Vagina (tissue), 2 donors: ENCODE data around the gene SEC31B. TPM values are rescaled to one million over a fixed set of nuclear protein-coding genes. Genes with fewer than 3 reads are reported as not detected.

Source experiments
- DNase-seq, 2 donors: peaks; one replicate each; pipeline ENCODE4 v3.0.0-alpha.2; 2017; ENCODE audit errors: extremely low spot score in 2 of 2
- H3K27ac ChIP-seq: fragments of 200-600 bp; sonication (generic); one replicate; pipeline ENCODE4 v1.5.1; 2019
- H3K27me3 ChIP-seq: fragments of 200-600 bp; sonication (generic); one replicate; pipeline ENCODE4 v1.5.1; 2019
- H3K36me3 ChIP-seq, 2 donors: fragments of 200-600 bp; sonication (generic); one replicate each; pipeline ENCODE4 v1.5.1; 2017 to 2019
- H3K4me1 ChIP-seq: fragments of 200-600 bp; sonication (generic); one replicate; pipeline ENCODE4 v1.5.1; 2019
- H3K4me3 ChIP-seq, 2 donors: fragments of 200-600 bp; sonication (generic); 1 replicate in 1 of 2; 2 replicates in 1 of 2; pipeline ENCODE4 v1.5.1; 2016 to 2019
- H3K9me3 ChIP-seq: fragments of 200-600 bp; sonication (generic); one replicate; pipeline ENCODE4 v1.5.1; 2019
- POLR2A ChIP-seq, 2 donors: fragments of 450-650 bp; IDR thresholded peaks; one replicate each; pipeline ENCODE4 v1.6.1; 2017; ENCODE audit warnings: antibody characterized with exemption in 2 of 2, mild to moderate bottlenecking in 2 of 2, moderate library complexity in 2 of 2
- POLR2AphosphoS5 ChIP-seq, 2 donors: sonication (generic); formaldehyde crosslinking; IDR thresholded peaks; one replicate each; pipeline ENCODE4 v1.9.0; 2017; ENCODE audit warnings: antibody characterized with exemption in 2 of 2, mild to moderate bottlenecking in 2 of 2, low read depth in 1 of 2; ENCODE audit not compliant: insufficient read depth in 1 of 2
- intact Hi-C: fragments of 100-400 bp; cut with DNase I; formaldehyde crosslinking; loops from one replicate; pipeline ENCODE4 v1.15.1; 2023
- total RNA-seq: library from RNA; depleted of rRNA; stranded (reverse); fragments of >200 nt; gene quantifications from one replicate; pipeline ENCODE4 v1.2.3, GENCODE V29; 2016
- TF ChIP-seq, protein P1 (sequence below), 3 experiments: fragments of 450-650 bp in 2 of 3; fragments of 200-600 bp in 1 of 3; sonication (generic) in 1 of 3; IDR thresholded peaks; one replicate each; pipeline ENCODE4 v1.5.1; 2017 to 2019; ENCODE audit warnings: antibody characterized with exemption in 3 of 3, mild to moderate bottlenecking in 2 of 3, moderate library complexity in 2 of 3

Gene SEC31B
- total RNA-seq, 1 donor from 2014 or later: 6.4 TPM

DNA sequence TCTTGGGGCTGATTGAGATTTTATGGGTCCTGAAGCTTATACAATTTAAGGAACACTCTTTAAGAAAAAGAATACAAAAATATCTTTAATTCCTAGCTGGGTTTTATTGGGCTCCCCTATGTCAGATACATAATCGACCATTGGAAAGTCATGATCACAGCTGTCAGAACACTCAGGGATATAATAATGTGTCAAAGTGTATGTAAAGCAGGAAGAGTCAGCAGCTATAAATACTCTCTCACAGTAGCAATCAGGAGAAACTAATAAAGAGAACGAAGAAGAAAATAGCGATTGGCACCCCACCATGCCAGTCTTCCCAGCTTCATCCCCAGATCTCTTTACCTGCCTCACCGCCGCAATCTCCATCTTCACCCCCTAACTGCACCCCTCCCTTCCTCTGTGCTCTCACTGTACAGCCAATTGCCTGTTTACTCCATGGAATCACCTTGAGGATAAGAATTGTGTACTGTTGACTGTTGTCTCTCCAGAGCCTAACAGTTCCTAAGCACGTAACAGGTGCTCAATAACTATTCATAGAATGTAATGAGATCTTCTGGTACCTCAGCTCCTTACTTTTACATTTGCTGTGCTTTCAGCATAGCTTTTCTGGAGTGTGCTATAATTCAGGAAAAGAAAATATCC, 80.9 kb downstream of the SEC31B start:
- H3K27me3 ChIP-seq: no peaks in the 10 kb centered on the region
- H3K27ac ChIP-seq: no peak overlapping the region
- intact Hi-C loops: no loop called here
- no peak for DNase-seq
- H3K4me3 ChIP-seq: no peak overlapping the region
- H3K9me3 ChIP-seq: no peaks in the 10 kb centered on the region
- no peaks in the 10 kb centered on the region for H3K4me1 ChIP-seq
- H3K36me3 ChIP-seq: no peaks in the 10 kb centered on the region
- TF ChIP-seq, protein P1, sequence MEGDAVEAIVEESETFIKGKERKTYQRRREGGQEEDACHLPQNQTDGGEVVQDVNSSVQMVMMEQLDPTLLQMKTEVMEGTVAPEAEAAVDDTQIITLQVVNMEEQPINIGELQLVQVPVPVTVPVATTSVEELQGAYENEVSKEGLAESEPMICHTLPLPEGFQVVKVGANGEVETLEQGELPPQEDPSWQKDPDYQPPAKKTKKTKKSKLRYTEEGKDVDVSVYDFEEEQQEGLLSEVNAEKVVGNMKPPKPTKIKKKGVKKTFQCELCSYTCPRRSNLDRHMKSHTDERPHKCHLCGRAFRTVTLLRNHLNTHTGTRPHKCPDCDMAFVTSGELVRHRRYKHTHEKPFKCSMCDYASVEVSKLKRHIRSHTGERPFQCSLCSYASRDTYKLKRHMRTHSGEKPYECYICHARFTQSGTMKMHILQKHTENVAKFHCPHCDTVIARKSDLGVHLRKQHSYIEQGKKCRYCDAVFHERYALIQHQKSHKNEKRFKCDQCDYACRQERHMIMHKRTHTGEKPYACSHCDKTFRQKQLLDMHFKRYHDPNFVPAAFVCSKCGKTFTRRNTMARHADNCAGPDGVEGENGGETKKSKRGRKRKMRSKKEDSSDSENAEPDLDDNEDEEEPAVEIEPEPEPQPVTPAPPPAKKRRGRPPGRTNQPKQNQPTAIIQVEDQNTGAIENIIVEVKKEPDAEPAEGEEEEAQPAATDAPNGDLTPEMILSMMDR (IDR thresholded peaks at IDR 0.05): no peak
- TF ChIP-seq POLR2AphosphoS5 (IDR thresholded peaks at IDR 0.05; ENCODE audit: insufficient read depth in 1 of 2, low read depth in 1 of 2) (no peak), POLR2A (IDR thresholded peaks at IDR 0.05) (no peak)

Other genes with a start within 250 kb of the SEC31B start
- gene BLOC1S2, start 233.2 kb downstream of the SEC31B start, total RNA-seq: 10.1 TPM
- not detected for gene PKD2L1, start 189.6 kb downstream of the SEC31B start, total RNA-seq
- gene SCD, start 172.6 kb downstream of the SEC31B start, total RNA-seq: 42.7 TPM
- not detected for gene WNT8B, start 56.9 kb downstream of the SEC31B start, total RNA-seq
- 143 TPM for gene NDUFB8, start 10.0 kb upstream of the SEC31B start, total RNA-seq
- 16.9 TPM for gene HIF1AN, start 16.1 kb upstream of the SEC31B start, total RNA-seq
- gene PAX2, start 225.7 kb upstream of the SEC31B start, total RNA-seq: not detected